NT2/D1 (cell line): ENCODE results near the gene SP4.
"Not testable (repeated sequence)": the region's sequence is repeated elsewhere in the genome, so short reads cannot be mapped to it uniquely, and the experiment has no call there.

Source experiments
- DNase-seq: peaks from one replicate; pipeline ENCODE4 v3.0.0-alpha.2; 2011; ENCODE audit warnings: low read depth, low spot score
- H3K27me3 ChIP-seq: 2 replicates; pipeline ENCODE4 v1.6.0; 2011; ENCODE audit warnings: mild to moderate bottlenecking; ENCODE audit not compliant: insufficient read length, insufficient read depth
- H3K36me3 ChIP-seq: 2 replicates; pipeline ENCODE4 v1.6.1; 2011; ENCODE audit warnings: mild to moderate bottlenecking, low read length, mixed read lengths; ENCODE audit not compliant: insufficient read depth, insufficient read length
- H3K4me1 ChIP-seq: 2 replicates; pipeline ENCODE4 v1.5.1; 2011; ENCODE audit not compliant: insufficient read depth, insufficient read length
- H3K4me3 ChIP-seq: 2 replicates; pipeline ENCODE4 v1.5.1; 2011; ENCODE audit warnings: low read depth; ENCODE audit not compliant: insufficient read length
- H3K9ac ChIP-seq: 2 replicates; pipeline ENCODE4 v1.6.0; 2011; ENCODE audit warnings: low read depth; ENCODE audit not compliant: insufficient read length
- H3K9me3 ChIP-seq: 2 replicates; pipeline ENCODE4 v1.5.1; 2011; ENCODE audit warnings: mild to moderate bottlenecking, low read length; ENCODE audit not compliant: insufficient read depth
- SUZ12 ChIP-seq: IDR thresholded peaks from 2 replicates; pipeline ENCODE4 v1.6.1; 2011; ENCODE audit not compliant: insufficient read length, insufficient read depth; ENCODE audit errors: extremely low read depth
- YY1 ChIP-seq: IDR thresholded peaks from 2 replicates; pipeline ENCODE4 v1.6.1; 2011; ENCODE audit not compliant: insufficient read length, insufficient read depth
- ZNF274 ChIP-seq: IDR thresholded peaks from 2 replicates; pipeline ENCODE4 v1.6.1; 2011; ENCODE audit warnings: mild to moderate bottlenecking, low read depth, low read length

SP4 gene

GRCh38 chr7:21526007-21526406, 98.1 kb downstream of the SP4 start:
- peak; percentile 18 for DNase-seq
- no peak overlapping the region for H3K9ac ChIP-seq
- TF ChIP-seq YY1 (no peak), ZNF274 (no peak), SUZ12 (no peak)
- H3K36me3 ChIP-seq, result no peaks in the 10 kb centered on the region
- no peaks in the 10 kb centered on the region for H3K4me1 ChIP-seq
- H3K9me3 ChIP-seq, result peaks cover 27% of the 10 kb centered on the region
- no peak overlapping the region for H3K4me3 ChIP-seq
- no peaks in the 10 kb centered on the region for H3K27me3 ChIP-seq

GRCh38 chr7:21526448-21526847, 98.6 kb downstream of the SP4 start:
- H3K36me3 ChIP-seq, result no peaks in the 10 kb centered on the region
- H3K9me3 ChIP-seq, result peaks cover 27% of the 10 kb centered on the region
- DNase-seq, result no peak
- H3K4me3 ChIP-seq, result no peak overlapping the region
- no peaks in the 10 kb centered on the region for H3K4me1 ChIP-seq
- H3K9ac ChIP-seq, result no peak overlapping the region
- no peaks in the 10 kb centered on the region for H3K27me3 ChIP-seq
- no peak for TF ChIP-seq ZNF274
- TF ChIP-seq SUZ12, result no peak
- TF ChIP-seq YY1, result no peak

- not testable (repeated sequence) for H3K27me3 ChIP-seq, H3K9ac ChIP-seq, H3K4me3 ChIP-seq, H3K4me1 ChIP-seq, H3K36me3 ChIP-seq, DNase-seq
- H3K9me3 ChIP-seq, result peaks cover 13% of the 10 kb centered on the region; the same call in 1 of the 2 replicates
These were observed 104.6 kb downstream of the SP4 start for GRCh38 chr7:21532485-21532884.

GRCh38 chr7:21533646-21534045, 105.8 kb downstream of the SP4 start:
- H3K36me3 ChIP-seq, H3K27me3 ChIP-seq, DNase-seq, H3K9me3 ChIP-seq, H3K9ac ChIP-seq, H3K4me1 ChIP-seq, H3K4me3 ChIP-seq: not testable (repeated sequence)

GRCh38 chr7:21536445-21537118, 108.7 kb downstream of the SP4 start:
- not testable (repeated sequence) for H3K36me3 ChIP-seq, DNase-seq, H3K4me1 ChIP-seq, H3K9me3 ChIP-seq, H3K9ac ChIP-seq, H3K4me3 ChIP-seq, H3K27me3 ChIP-seq

- TF ChIP-seq ZNF274, result no peak
- no peak for TF ChIP-seq YY1
- no peak for TF ChIP-seq SUZ12
- Histone ChIP-seq H3K4me3 (no peak overlapping the region), H3K9me3 (peaks cover 6% of the 10 kb centered on the region; the same call in 1 of the 2 replicates), H3K4me1 (no peaks in the 10 kb centered on the region), H3K27me3 (peaks cover 26% of the 10 kb centered on the region), H3K9ac (no peak overlapping the region), H3K36me3 (no peaks in the 10 kb centered on the region)
- no peak for DNase-seq
These were observed 111.1 kb downstream of the SP4 start for GRCh38 chr7:21538936-21539495.

GRCh38 chr7:21542891-21543527, 115.1 kb downstream of the SP4 start, which contains the start of gene DNAH11:
Gene DNAH11, plus strand, starts transcription at chr7:21543039. Its CDS starts 207 bp downstream, at chr7:21543246.
- H3K9ac ChIP-seq, result peak within 1 kb of the TSS; percentile 69
- DNase-seq, result peak; percentile 73

More at GRCh38 chr7:21542891-21543527, 115.1 kb downstream of the SP4 start, which contains the start of gene DNAH11:
- Histone ChIP-seq H3K4me3 (peak within 1 kb of the TSS; percentile 62), H3K4me1 (no peaks in the 10 kb centered on the region), H3K9me3 (no peaks in the 10 kb centered on the region), H3K27me3 (peaks cover 44% of the 10 kb centered on the region), H3K36me3 (no peaks in the 10 kb centered on the region)
- TF ChIP-seq YY1 (no peak), SUZ12 (no peak), ZNF274 (no peak)
